Measurements from ENCODE around the gene SLC26A8. TPM values are rescaled to one million over a fixed set of nuclear protein-coding genes. Genes with fewer than 3 reads are reported as not detected.

SLC26A8 gene
- total and polyA plus RNA-seq, 2 of the 13 experiments (the other 11 are each of a cell fraction or from before 2014, with no cell fraction given), result 0.46 TPM; not detected in 1

GRCh38 chr6:36028088-36028876, 3.8 kb upstream of the SLC26A8 start (continued):
- TF ChIP-seq MAF1 (CRISPR knock-in tag; IDR thresholded peaks at IDR 0.05; ENCODE audit: borderline replicate concordance) (no peak), ZNF362 (CRISPR knock-in tag; IDR thresholded peaks at IDR 0.05; ENCODE audit: borderline replicate concordance) (no peak), ARHGAP35 (CRISPR knock-in tag; IDR thresholded peaks at IDR 0.05; ENCODE audit: borderline replicate concordance) (no peak), FOXK1 (CRISPR knock-in tag; IDR thresholded peaks at IDR 0.05; ENCODE audit: borderline replicate concordance, low read depth) (no peak), ISX (CRISPR knock-in tag; conservative IDR thresholded peaks at IDR 0.05) (no peak), MAFF (IDR thresholded peaks at IDR 0.05; ENCODE audit: low read depth, low read length) (no peak), ZNF781 (CRISPR knock-in tag; IDR thresholded peaks at IDR 0.05; ENCODE audit: borderline replicate concordance, not compliant biosample characterization) (no peak), ZNF597 (CRISPR knock-in tag; IDR thresholded peaks at IDR 0.05) (no peak), ATF5 (CRISPR knock-in tag; IDR thresholded peaks at IDR 0.05; ENCODE audit: low read depth) (no peak), ARNT (IDR thresholded peaks at IDR 0.05) (no peak), DPF2 (CRISPR knock-in tag; IDR thresholded peaks at IDR 0.05; ENCODE audit: borderline replicate concordance, low read depth) (no peak), ZFP36L1 (CRISPR knock-in tag; IDR thresholded peaks at IDR 0.05) (no peak), ZNF549 (CRISPR knock-in tag; IDR thresholded peaks at IDR 0.05) (0 out of 2 replicates have a peak, but pooled peaks have one; percentile 2), ZZZ3 (CRISPR knock-in tag; IDR thresholded peaks at IDR 0.05; ENCODE audit: borderline replicate concordance) (no peak), PRDM10 (CRISPR knock-in tag; IDR thresholded peaks at IDR 0.05; ENCODE audit: low read depth) (no peak), ZBTB8A (CRISPR knock-in tag; IDR thresholded peaks at IDR 0.05; ENCODE audit: borderline replicate concordance, low read depth) (peak; percentile 37; the same call in 1 of the 2 replicates), ZNF160 (CRISPR knock-in tag; IDR thresholded peaks at IDR 0.05) (no peak), CBX5 (CRISPR knock-in tag; IDR thresholded peaks at IDR 0.05; ENCODE audit: borderline replicate concordance) (0 out of 2 replicates have a peak, but pooled peaks have one; percentile 26), GTF3A (CRISPR knock-in tag; conservative IDR thresholded peaks at IDR 0.05) (no peak), JUND (CRISPR knock-in tag; IDR thresholded peaks at IDR 0.05) (no peak), ZNF784 (CRISPR knock-in tag; IDR thresholded peaks at IDR 0.05; ENCODE audit: borderline replicate concordance) (no peak), MYC (CRISPR knock-in tag; IDR thresholded peaks at IDR 0.05; ENCODE audit: borderline replicate concordance) (peak; percentile 7; the same call in 1 of the 2 replicates)
